ENCODE measurements around the gene UGT1A10. TPM values are rescaled to one million over a fixed set of nuclear protein-coding genes. Genes with fewer than 3 reads are reported as not detected.

UGT1A10 gene
- total and polyA plus RNA-seq, 2 of the 13 experiments (the other 11 are each of a cell fraction or from before 2014, with no cell fraction given) = not detected

GRCh38 chr2:233745073-233745755, 109.0 kb downstream of the UGT1A10 start (continued):
- TF ChIP-seq PBX2 (CRISPR knock-in tag; IDR thresholded peaks at IDR 0.05) = no peak
- TF ChIP-seq ARID2 (CRISPR knock-in tag; IDR thresholded peaks at IDR 0.05; ENCODE audit: borderline replicate concordance) = no peak
- peak; percentile 94 for TF ChIP-seq GATAD2A (CRISPR knock-in tag; IDR thresholded peaks at IDR 0.05)
- TF ChIP-seq, protein P1, sequence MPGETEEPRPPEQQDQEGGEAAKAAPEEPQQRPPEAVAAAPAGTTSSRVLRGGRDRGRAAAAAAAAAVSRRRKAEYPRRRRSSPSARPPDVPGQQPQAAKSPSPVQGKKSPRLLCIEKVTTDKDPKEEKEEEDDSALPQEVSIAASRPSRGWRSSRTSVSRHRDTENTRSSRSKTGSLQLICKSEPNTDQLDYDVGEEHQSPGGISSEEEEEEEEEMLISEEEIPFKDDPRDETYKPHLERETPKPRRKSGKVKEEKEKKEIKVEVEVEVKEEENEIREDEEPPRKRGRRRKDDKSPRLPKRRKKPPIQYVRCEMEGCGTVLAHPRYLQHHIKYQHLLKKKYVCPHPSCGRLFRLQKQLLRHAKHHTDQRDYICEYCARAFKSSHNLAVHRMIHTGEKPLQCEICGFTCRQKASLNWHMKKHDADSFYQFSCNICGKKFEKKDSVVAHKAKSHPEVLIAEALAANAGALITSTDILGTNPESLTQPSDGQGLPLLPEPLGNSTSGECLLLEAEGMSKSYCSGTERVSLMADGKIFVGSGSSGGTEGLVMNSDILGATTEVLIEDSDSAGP (CRISPR knock-in tag; IDR thresholded peaks at IDR 0.05; ENCODE audit: borderline replicate concordance) = no peak
- TF ChIP-seq ZNF18 (CRISPR knock-in tag; IDR thresholded peaks at IDR 0.05; ENCODE audit: insufficient replicate concordance) = peak; percentile 90
- peak; percentile 97 for TF ChIP-seq HNF4A (CRISPR knock-in tag; IDR thresholded peaks at IDR 0.05)
- TF ChIP-seq FOXC1 (CRISPR knock-in tag; IDR thresholded peaks at IDR 0.05; ENCODE audit: borderline replicate concordance) = peak; percentile 69; the same call in 1 of the 2 replicates
- TF ChIP-seq ZNF383 (CRISPR knock-in tag; IDR thresholded peaks at IDR 0.05; ENCODE audit: borderline replicate concordance) = no peak
- TF ChIP-seq, protein P2, sequence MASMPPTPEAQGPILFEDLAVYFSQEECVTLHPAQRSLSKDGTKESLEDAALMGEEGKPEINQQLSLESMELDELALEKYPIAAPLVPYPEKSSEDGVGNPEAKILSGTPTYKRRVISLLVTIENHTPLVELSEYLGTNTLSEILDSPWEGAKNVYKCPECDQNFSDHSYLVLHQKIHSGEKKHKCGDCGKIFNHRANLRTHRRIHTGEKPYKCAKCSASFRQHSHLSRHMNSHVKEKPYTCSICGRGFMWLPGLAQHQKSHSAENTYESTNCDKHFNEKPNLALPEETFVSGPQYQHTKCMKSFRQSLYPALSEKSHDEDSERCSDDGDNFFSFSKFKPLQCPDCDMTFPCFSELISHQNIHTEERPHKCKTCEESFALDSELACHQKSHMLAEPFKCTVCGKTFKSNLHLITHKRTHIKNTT (CRISPR knock-in tag; IDR thresholded peaks at IDR 0.05) = no peak
- no peak for TF ChIP-seq ZNF879 (CRISPR knock-in tag; IDR thresholded peaks at IDR 0.05)
- no peak for TF ChIP-seq MED8 (CRISPR knock-in tag; IDR thresholded peaks at IDR 0.05; ENCODE audit: insufficient replicate concordance)
- TF ChIP-seq, protein P3, sequence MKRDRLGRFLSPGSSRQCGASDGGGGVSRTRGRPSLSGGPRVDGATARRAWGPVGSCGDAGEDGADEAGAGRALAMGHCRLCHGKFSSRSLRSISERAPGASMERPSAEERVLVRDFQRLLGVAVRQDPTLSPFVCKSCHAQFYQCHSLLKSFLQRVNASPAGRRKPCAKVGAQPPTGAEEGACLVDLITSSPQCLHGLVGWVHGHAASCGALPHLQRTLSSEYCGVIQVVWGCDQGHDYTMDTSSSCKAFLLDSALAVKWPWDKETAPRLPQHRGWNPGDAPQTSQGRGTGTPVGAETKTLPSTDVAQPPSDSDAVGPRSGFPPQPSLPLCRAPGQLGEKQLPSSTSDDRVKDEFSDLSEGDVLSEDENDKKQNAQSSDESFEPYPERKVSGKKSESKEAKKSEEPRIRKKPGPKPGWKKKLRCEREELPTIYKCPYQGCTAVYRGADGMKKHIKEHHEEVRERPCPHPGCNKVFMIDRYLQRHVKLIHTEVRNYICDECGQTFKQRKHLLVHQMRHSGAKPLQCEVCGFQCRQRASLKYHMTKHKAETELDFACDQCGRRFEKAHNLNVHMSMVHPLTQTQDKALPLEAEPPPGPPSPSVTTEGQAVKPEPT (CRISPR knock-in tag; IDR thresholded peaks at IDR 0.05; ENCODE audit: low read depth) = no peak
- TF ChIP-seq ZNF24 (IDR thresholded peaks at IDR 0.05) = peak; percentile 51; the same call in 1 of the 2 replicates
- no peak for TF ChIP-seq ZBTB46 (CRISPR knock-in tag; IDR thresholded peaks at IDR 0.05; ENCODE audit: borderline replicate concordance)
- TF ChIP-seq ZNF564 (CRISPR knock-in tag; IDR thresholded peaks at IDR 0.05) = peak; percentile 47; the same call in 1 of the 2 replicates
- TF ChIP-seq ZNF580 (CRISPR knock-in tag; IDR thresholded peaks at IDR 0.05; ENCODE audit: borderline replicate concordance, low read depth) = peak; percentile 57; the same call in 1 of the 2 replicates
- TF ChIP-seq GLMP (CRISPR knock-in tag; IDR thresholded peaks at IDR 0.05; ENCODE audit: borderline replicate concordance) = no peak
